ENCODE results near the gene NAALADL2.

The NAALADL2 gene

GRCh38 chr3:175342196-175342595 is 483.1 kb downstream of the NAALADL2 start:
- peak; percentile 8 for DNase-seq
- no peaks in the 10 kb centered on the region for H3K36me3 ChIP-seq (ENCODE audit: control insufficient read depth, insufficient read depth, low read length)
- no peak overlapping the region for H3K56ac ChIP-seq (ENCODE audit: low read length)
- H4K8ac ChIP-seq (ENCODE audit: low read depth, low read length) = no peak overlapping the region
- H3K18ac ChIP-seq (ENCODE audit: low read length) = no peak overlapping the region
- no peaks in the 10 kb centered on the region for H3K4me1 ChIP-seq (ENCODE audit: control insufficient read depth, low read depth, low read length)
- H3K9ac ChIP-seq (ENCODE audit: low read length) = no peak overlapping the region
- no CpG with 5 or more reads among the region's 3 CpGs for WGBS (ENCODE audit: extremely low coverage, insufficient coverage, low lambda C conversion rate)
- H2BK5ac ChIP-seq (ENCODE audit: low read length) = no peak overlapping the region
- no peak overlapping the region for H3K4me2 ChIP-seq (ENCODE audit: low read length)
- no peak overlapping the region for H3K4me3 ChIP-seq (ENCODE audit: low read length)
- H2BK15ac ChIP-seq (replicated peaks; ENCODE audit: low read depth) = no peak overlapping the region
- no peak overlapping the region for H2BK120ac ChIP-seq (ENCODE audit: low read depth, low read length)
- no peaks in the 10 kb centered on the region for H3K79me1 ChIP-seq (ENCODE audit: low read length)
- H3K27me3 ChIP-seq (ENCODE audit: insufficient read depth, low read length, poor library complexity) = no peaks in the 10 kb centered on the region
- no peak overlapping the region for H2AK5ac ChIP-seq (ENCODE audit: low read length)
- H3K27ac ChIP-seq (ENCODE audit: low read depth, low read length) = no peak overlapping the region
- no peaks in the 10 kb centered on the region for H3K79me2 ChIP-seq (ENCODE audit: control insufficient read depth, insufficient read depth, low read length)
- H3K23ac ChIP-seq (ENCODE audit: low read length) = no peak overlapping the region
- no peak overlapping the region for H3K4ac ChIP-seq (ENCODE audit: low read depth, low read length)
- no peak overlapping the region for H4K5ac ChIP-seq (ENCODE audit: low read length)

- Histone ChIP-seq H2AK5ac (ENCODE audit: low read length) (no peak overlapping the region), H3K79me1 (ENCODE audit: low read length) (no peaks in the 10 kb centered on the region), H3K4me2 (ENCODE audit: low read length) (no peak overlapping the region), H3K23ac (ENCODE audit: low read length) (no peak overlapping the region), H3K27me3 (ENCODE audit: insufficient read depth, low read length, poor library complexity) (no peaks in the 10 kb centered on the region), H4K8ac (ENCODE audit: low read depth, low read length) (no peak overlapping the region), H3K4me3 (ENCODE audit: low read length) (no peak overlapping the region), H2BK120ac (ENCODE audit: low read depth, low read length) (no peak overlapping the region), H2BK5ac (ENCODE audit: low read length) (no peak overlapping the region), H3K18ac (ENCODE audit: low read length) (no peak overlapping the region), H3K79me2 (ENCODE audit: control insufficient read depth, insufficient read depth, low read length) (no peaks in the 10 kb centered on the region), H3K4me1 (ENCODE audit: control insufficient read depth, low read depth, low read length) (no peaks in the 10 kb centered on the region), H2BK15ac (replicated peaks; ENCODE audit: low read depth) (no peak overlapping the region), H3K4ac (ENCODE audit: low read depth, low read length) (no peak overlapping the region), H3K56ac (ENCODE audit: low read length) (no peak overlapping the region), H4K5ac (ENCODE audit: low read length) (no peak overlapping the region), H3K27ac (ENCODE audit: low read depth, low read length) (no peak overlapping the region), H3K36me3 (ENCODE audit: control insufficient read depth, insufficient read depth, low read length) (no peaks in the 10 kb centered on the region), H3K9ac (ENCODE audit: low read length) (no peak overlapping the region)
- DNase-seq = no peak
- WGBS (ENCODE audit: extremely low coverage, insufficient coverage, low lambda C conversion rate) = no CpG with 5 or more reads among the region's 3 CpGs
Measured at GRCh38 chr3:175343946-175344345, 484.8 kb downstream of the NAALADL2 start.

- no peak overlapping the region for H2BK120ac ChIP-seq (ENCODE audit: low read depth, low read length)
- H3K56ac ChIP-seq (ENCODE audit: low read length) = no peak overlapping the region
- no peaks in the 10 kb centered on the region for H3K27me3 ChIP-seq (ENCODE audit: insufficient read depth, low read length, poor library complexity)
- no peaks in the 10 kb centered on the region for H3K4me1 ChIP-seq (ENCODE audit: control insufficient read depth, low read depth, low read length)
- H3K9ac ChIP-seq (ENCODE audit: low read length) = no peak overlapping the region
- no peak overlapping the region for H3K4me3 ChIP-seq (ENCODE audit: low read length)
- DNase-seq = no peak
- no peaks in the 10 kb centered on the region for H3K36me3 ChIP-seq (ENCODE audit: control insufficient read depth, insufficient read depth, low read length)
- no peak overlapping the region for H3K27ac ChIP-seq (ENCODE audit: low read depth, low read length)
- H4K8ac ChIP-seq (ENCODE audit: low read depth, low read length) = no peak overlapping the region
- H3K18ac ChIP-seq (ENCODE audit: low read length) = no peak overlapping the region
- H4K5ac ChIP-seq (ENCODE audit: low read length) = no peak overlapping the region
- H3K4me2 ChIP-seq (ENCODE audit: low read length) = no peak overlapping the region
- H3K79me1 ChIP-seq (ENCODE audit: low read length) = no peaks in the 10 kb centered on the region
- H2BK15ac ChIP-seq (replicated peaks; ENCODE audit: low read depth) = no peak overlapping the region
- no peaks in the 10 kb centered on the region for H3K79me2 ChIP-seq (ENCODE audit: control insufficient read depth, insufficient read depth, low read length)
- WGBS (ENCODE audit: extremely low coverage, insufficient coverage, low lambda C conversion rate) = no CpG with 5 or more reads among the region's 8 CpGs
- no peak overlapping the region for H2BK5ac ChIP-seq (ENCODE audit: low read length)
- H2AK5ac ChIP-seq (ENCODE audit: low read length) = no peak overlapping the region
- no peak overlapping the region for H3K4ac ChIP-seq (ENCODE audit: low read depth, low read length)
- no peak overlapping the region for H3K23ac ChIP-seq (ENCODE audit: low read length)
Measured at GRCh38 chr3:175346573-175347356, 487.6 kb downstream of the NAALADL2 start.

GRCh38 chr3:175349168-175349567 is 490.0 kb downstream of the NAALADL2 start:
- no peak overlapping the region for H2BK15ac ChIP-seq (replicated peaks; ENCODE audit: low read depth)
- no peaks in the 10 kb centered on the region for H3K4me1 ChIP-seq (ENCODE audit: control insufficient read depth, low read depth, low read length)
- no peak overlapping the region for H3K18ac ChIP-seq (ENCODE audit: low read length)
- H3K79me2 ChIP-seq (ENCODE audit: control insufficient read depth, insufficient read depth, low read length) = no peaks in the 10 kb centered on the region
- H3K79me1 ChIP-seq (ENCODE audit: low read length) = no peaks in the 10 kb centered on the region
- no peak overlapping the region for H3K4me2 ChIP-seq (ENCODE audit: low read length)
- no peaks in the 10 kb centered on the region for H3K36me3 ChIP-seq (ENCODE audit: control insufficient read depth, insufficient read depth, low read length)
- H3K23ac ChIP-seq (ENCODE audit: low read length) = no peak overlapping the region
- H4K5ac ChIP-seq (ENCODE audit: low read length) = no peak overlapping the region
- no peak overlapping the region for H3K4ac ChIP-seq (ENCODE audit: low read depth, low read length)
- H2AK5ac ChIP-seq (ENCODE audit: low read length) = no peak overlapping the region
- DNase-seq = no peak
- no peak overlapping the region for H2BK5ac ChIP-seq (ENCODE audit: low read length)
- no CpG with 5 or more reads among the region's 2 CpGs for WGBS (ENCODE audit: extremely low coverage, insufficient coverage, low lambda C conversion rate)
- no peak overlapping the region for H3K56ac ChIP-seq (ENCODE audit: low read length)
- no peak overlapping the region for H3K9ac ChIP-seq (ENCODE audit: low read length)
- no peaks in the 10 kb centered on the region for H3K27me3 ChIP-seq (ENCODE audit: insufficient read depth, low read length, poor library complexity)
- no peak overlapping the region for H3K4me3 ChIP-seq (ENCODE audit: low read length)
- H2BK120ac ChIP-seq (ENCODE audit: low read depth, low read length) = no peak overlapping the region
- H4K8ac ChIP-seq (ENCODE audit: low read depth, low read length) = no peak overlapping the region
- no peak overlapping the region for H3K27ac ChIP-seq (ENCODE audit: low read depth, low read length)

- Histone ChIP-seq H4K5ac (ENCODE audit: low read length) (no peak overlapping the region), H3K4ac (ENCODE audit: low read depth, low read length) (no peak overlapping the region), H3K27me3 (ENCODE audit: insufficient read depth, low read length, poor library complexity) (no peaks in the 10 kb centered on the region), H3K27ac (ENCODE audit: low read depth, low read length) (no peak overlapping the region), H3K4me2 (ENCODE audit: low read length) (no peak overlapping the region), H4K8ac (ENCODE audit: low read depth, low read length) (no peak overlapping the region), H3K79me1 (ENCODE audit: low read length) (no peaks in the 10 kb centered on the region), H2AK5ac (ENCODE audit: low read length) (no peak overlapping the region), H3K23ac (ENCODE audit: low read length) (no peak overlapping the region), H3K36me3 (ENCODE audit: control insufficient read depth, insufficient read depth, low read length) (no peaks in the 10 kb centered on the region), H3K4me3 (ENCODE audit: low read length) (no peak overlapping the region), H3K4me1 (ENCODE audit: control insufficient read depth, low read depth, low read length) (no peaks in the 10 kb centered on the region), H3K18ac (ENCODE audit: low read length) (no peak overlapping the region), H2BK15ac (replicated peaks; ENCODE audit: low read depth) (no peak overlapping the region), H3K9ac (ENCODE audit: low read length) (no peak overlapping the region), H2BK120ac (ENCODE audit: low read depth, low read length) (no peak overlapping the region), H3K56ac (ENCODE audit: low read length) (no peak overlapping the region), H3K79me2 (ENCODE audit: control insufficient read depth, insufficient read depth, low read length) (no peaks in the 10 kb centered on the region), H2BK5ac (ENCODE audit: low read length) (no peak overlapping the region)
- no CpG with 5 or more reads among the region's 3 CpGs for WGBS (ENCODE audit: extremely low coverage, insufficient coverage, low lambda C conversion rate)
- no peak for DNase-seq
Measured at GRCh38 chr3:175355801-175356335, 496.7 kb downstream of the NAALADL2 start.

All from mesendoderm (in vitro differentiated cells).